HepG2 (cell line): ENCODE results near the gene LAP3. TPM values are rescaled to one million over a fixed set of nuclear protein-coding genes. Genes with fewer than 3 reads are reported as not detected.
A peak's percentile ranks its signal among the peaks of the same experiment; 100 is the strongest.

ENCODE experiments used
- ATAC-seq: fragments of 200-7000 bp; cut with Tn5 transposase; 3 replicates; pipeline ENCODE4 v1.9.1; 2020; ENCODE audit warnings: mild to moderate bottlenecking, moderate library complexity
- BruUV-seq: library from RNA; stranded (reverse); fragments of 400-500 nt; replicated peaks from 2 replicates; lab custom pipeline; 2021; lab: Mats Ljungman, UMichigan
- CTCF ChIA-PET: fragments of 300-600 bp; formaldehyde crosslinking; extraction: SDS; loops from one replicate; lab custom pipeline; 2021; ENCODE audit warnings: low total read pairs, inconsistent platforms, low intra/inter-chr PET ratio; lab: Yijun Ruan, JAX
- POLR2A ChIA-PET: fragments of 350-600 bp; sonication (Branson Sonifier 250); formaldehyde crosslinking; loops from one replicate; lab custom pipeline; 2020; ENCODE audit warnings: antibody characterized with exemption, inconsistent platforms; lab: Yijun Ruan, JAX
- DNase-seq: peaks from one replicate; pipeline ENCODE4 v3.0.0-alpha.2; 2015; ENCODE audit warnings: low spot score
- FAIRE-seq: peaks from 3 replicates; lab custom pipeline; 2011; peaks lifted over from hg19 to GRCh38; lab: Jason Lieb, UNC
- H2AFZ ChIP-seq: one replicate; pipeline ENCODE4 v1.6.1; 2011; ENCODE audit warnings: low read length, inconsistent platforms
- H3K27ac ChIP-seq: fragments of 300-600 bp; 3 replicates; pipeline ENCODE4 v1.8.0; 2011; ENCODE audit warnings: mixed run types, mild to moderate bottlenecking, mixed read lengths, low read length, inconsistent platforms; ENCODE audit not compliant: insufficient read depth; ENCODE audit errors: extremely low read length
- H3K27me3 ChIP-seq, 2 experiments: fragments of 200-600 bp in 1 of 2; 2 replicates in 1 of 2; 3 replicates in 1 of 2; pipeline versions ENCODE4 v1.6.0 to v1.8.0; 2011; ENCODE audit warnings: low read length in 2 of 2, mild to moderate bottlenecking in 2 of 2, moderate library complexity in 2 of 2, inconsistent platforms in 1 of 2; ENCODE audit not compliant: insufficient read depth in 2 of 2, control insufficient read depth in 1 of 2
- H3K36me3 ChIP-seq, 2 experiments: fragments of 200-600 bp in 1 of 2; replicated peaks in 1 of 2; 2 replicates in 1 of 2; 3 replicates in 1 of 2; pipeline versions ENCODE4 v1.5.1 to v1.8.0; 2011; ENCODE audit warnings: low read length in 2 of 2, inconsistent platforms in 1 of 2; ENCODE audit not compliant: insufficient read depth in 2 of 2, control insufficient read depth in 1 of 2
- H3K4me1 ChIP-seq: 2 replicates; pipeline ENCODE4 v1.5.1; 2012; ENCODE audit warnings: low read length, inconsistent platforms; ENCODE audit not compliant: insufficient read depth
- H3K4me2 ChIP-seq: 2 replicates; pipeline ENCODE4 v1.6.0; 2011; ENCODE audit warnings: low read depth, low read length, inconsistent platforms
- H3K4me3 ChIP-seq, 3 experiments: fragments of 200-600 bp in 1 of 3; sonication (generic), shearing (Covaris generic) in 1 of 3; replicated peaks in 1 of 3; 2 replicates each; pipeline ENCODE4 v1.5.1; 2011 to 2016; ENCODE audit warnings: low read length in 3 of 3, inconsistent platforms in 2 of 3, low read depth in 2 of 3, mild to moderate bottlenecking in 2 of 3, control low read depth in 1 of 3, mixed read lengths in 1 of 3; ENCODE audit not compliant: insufficient read depth in 1 of 3
- H3K79me2 ChIP-seq: one replicate; pipeline ENCODE4 v1.6.1; 2011; ENCODE audit warnings: low read length, inconsistent platforms; ENCODE audit not compliant: insufficient read depth
- H3K9ac ChIP-seq: 2 replicates; pipeline ENCODE4 v1.6.0; 2011; ENCODE audit warnings: mild to moderate bottlenecking, low read depth, low read length, inconsistent platforms; ENCODE audit not compliant: insufficient read depth
- H3K9me3 ChIP-seq: 2 replicates; pipeline ENCODE4 v1.5.1; 2012; ENCODE audit warnings: mild to moderate bottlenecking, low read length
- H4K20me1 ChIP-seq: 2 replicates; pipeline ENCODE4 v1.6.0; 2011; ENCODE audit warnings: inconsistent platforms, mild to moderate bottlenecking, low read length, moderate library complexity; ENCODE audit not compliant: insufficient read depth
- JUNB ChIP-seq: sonication (generic); formaldehyde crosslinking; IDR thresholded peaks from 2 replicates; pipeline ENCODE4 v1.8.0; 2022; ENCODE audit warnings: missing genetic modification reagents, mild to moderate bottlenecking, borderline replicate concordance
- RBFOX2 ChIP-seq: fragments of 200-400 bp; formaldehyde crosslinking; IDR thresholded peaks from 2 replicates; pipeline ENCODE4 v1.6.1; 2017; ENCODE audit warnings: low read depth, mild to moderate bottlenecking, low read length
- RFXAP ChIP-seq: sonication (generic); formaldehyde crosslinking; IDR thresholded peaks from 2 replicates; pipeline ENCODE4 v1.4.0; 2020; ENCODE audit warnings: missing genetic modification reagents, borderline replicate concordance
- SSRP1 ChIP-seq: IDR thresholded peaks from 2 replicates; pipeline ENCODE4 v1.6.1; 2016; ENCODE audit warnings: control low read depth
- ZFP90 ChIP-seq: sonication (generic); formaldehyde crosslinking; IDR thresholded peaks from 2 replicates; pipeline ENCODE4 v1.8.0; 2022; ENCODE audit warnings: missing genetic modification reagents, mild to moderate bottlenecking, inconsistent platforms, borderline replicate concordance
- ZFX ChIP-seq: sonication (generic); formaldehyde crosslinking; IDR thresholded peaks from 2 replicates; pipeline ENCODE4 v1.4.0; 2020; ENCODE audit warnings: mild to moderate bottlenecking, low read depth, missing genetic modification reagents, moderate library complexity
- ZNF607 ChIP-seq: sonication (generic); formaldehyde crosslinking; IDR thresholded peaks from 2 replicates; pipeline ENCODE4 v1.5.1; 2020; ENCODE audit warnings: missing genetic modification reagents, mild to moderate bottlenecking, borderline replicate concordance
- ZNF615 ChIP-seq: sonication (generic); formaldehyde crosslinking; IDR thresholded peaks from 2 replicates; pipeline ENCODE4 v1.5.0; 2020; ENCODE audit warnings: mild to moderate bottlenecking, missing genetic modification reagents, borderline replicate concordance
- WGBS: methylation state at CpG from one replicate; pipeline ENCODE4 v1.1.6; 2017; ENCODE audit warnings: low lambda C conversion rate; 5-methylcytosine and 5-hydroxymethylcytosine counted together
- in situ Hi-C: cut with HindIII; loops from 2 replicates; pipeline ENCODE4 v1.10.0; 2017; ENCODE audit warnings: low pct_unique_long_range_greater_than_20kb; ENCODE audit not compliant: extremely low pct_ligation_motif_present
- intact Hi-C: fragments of 100-400 bp; cut with micrococcal nuclease; formaldehyde crosslinking; loops from one replicate; pipeline ENCODE4 v1.10.0; 2022; ENCODE audit not compliant: unreplicated experiment
- polyA plus RNA-seq, 8 experiments: library from polyadenylated mRNA; depleted of rRNA in 3 of 8; stranded (reverse) in 7 of 8; unstranded in 1 of 8; fragments of >200 nt; fragmentation: Illumina TruSeq in 4 of 8; extraction: Trizol in 4 of 8; gene quantifications; 2 replicates each; pipeline versions ENCODE4 v1.2.1 to v1.2.3, GENCODE V29; 2011 to 2016; ENCODE audit warnings: low read depth in 4 of 8, missing spikeins in 1 of 8, mixed read lengths in 1 of 8; ENCODE audit not compliant: insufficient read depth in 1 of 8
- total RNA-seq, 5 experiments: library from RNA; depleted of rRNA; stranded (reverse); fragments of >200 nt; fragmentation: Illumina TruSeq; extraction: Trizol; gene quantifications; 2 replicates each; pipeline ENCODE4 v1.2.3, GENCODE V29; 2016; ENCODE audit warnings: low read depth in 1 of 5
- TF ChIP-seq, protein P1 (sequence below): sonication (generic); formaldehyde crosslinking; IDR thresholded peaks from 2 replicates; pipeline ENCODE4 v1.4.0; 2020; ENCODE audit warnings: missing genetic modification reagents, borderline replicate concordance
- TF ChIP-seq, protein P2 (sequence below): sonication (generic); formaldehyde crosslinking; IDR thresholded peaks from 2 replicates; pipeline ENCODE4 v1.5.0; 2020; ENCODE audit warnings: mild to moderate bottlenecking, missing genetic modification reagents
- TF ChIP-seq, protein P3 (sequence below): sonication (generic); formaldehyde crosslinking; IDR thresholded peaks from 2 replicates; pipeline ENCODE4 v1.8.1; 2023; ENCODE audit warnings: missing genetic modification reagents, inconsistent platforms, borderline replicate concordance

The LAP3 gene
- total and polyA plus RNA-seq, 2 of the 13 experiments (the other 11 are each of a cell fraction or from before 2014, with no cell fraction given): 106 to 125 TPM

DNA sequence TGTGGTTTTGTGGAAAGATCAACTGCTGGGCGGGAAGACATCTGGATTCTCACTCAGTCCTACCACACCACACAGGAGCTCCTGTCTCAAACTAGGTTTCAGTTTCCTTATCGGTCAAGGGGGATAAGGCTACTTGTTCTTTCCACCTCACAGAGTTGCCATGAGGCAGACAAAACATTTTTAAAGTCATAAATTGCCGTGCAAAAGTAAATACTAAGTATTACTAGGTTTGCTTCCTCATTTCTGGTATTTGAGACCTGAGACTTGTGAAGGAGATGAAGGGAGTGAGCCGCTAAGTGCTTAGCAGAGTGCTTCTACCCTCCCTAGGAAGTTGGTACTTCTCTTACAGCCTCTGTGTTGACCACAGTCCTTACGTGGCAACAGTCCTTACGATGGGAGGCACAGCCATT lies 1.5 kb downstream of the LAP3 start:
- H2AFZ ChIP-seq: no peak overlapping the region
- in situ Hi-C loops (no loop called here), intact Hi-C loops (no loop called here)
- no peaks in the 10 kb centered on the region for H3K9me3 ChIP-seq
- peaks cover 52% of the 10 kb centered on the region for H3K4me1 ChIP-seq
- no peak for FAIRE-seq
- H3K27ac ChIP-seq: peak overlapping the region; percentile 75
- CTCF ChIA-PET: interaction anchor here (1.5 kb wide), 1 partner anchor 30 kb away, joined by 5 read pairs; no protein-coding TSS in a partner anchor
- WGBS: 49% methylated on average over 6 of the region's 6 CpGs
- peaks cover 28% of the 10 kb centered on the region for H3K79me2 ChIP-seq
- no peaks in the 10 kb centered on the region; a peak in 1 of 5 replicates for H3K27me3 ChIP-seq
- POLR2A ChIA-PET: interaction anchor here (1.1 to 2.7 kb wide), 4 partner anchors 18 to 36 kb away, joined by 3 to 49 read pairs (median 6); partner anchors contain the start of gene MED28
- H3K4me2 ChIP-seq: peak overlapping the region; percentile 85
- peak overlapping the region; percentile 87 for H3K9ac ChIP-seq
- H4K20me1 ChIP-seq: no peaks in the 10 kb centered on the region
- no peak; the same call in 2 of the 3 replicates for ATAC-seq
- peak overlapping the region; percentile 87 to 91 (median 91) for H3K4me3 ChIP-seq
- H3K36me3 ChIP-seq: peaks cover 4 to 38% of the 10 kb centered on the region in 2 experiments
- DNase-seq: no peak
- TF ChIP-seq ZNF607 (CRISPR knock-in tag) (no peak), RBFOX2 (0 out of 2 replicates have a peak, but pooled peaks have one; percentile 7)
- BruUV-seq: no TSS peak

DNA sequence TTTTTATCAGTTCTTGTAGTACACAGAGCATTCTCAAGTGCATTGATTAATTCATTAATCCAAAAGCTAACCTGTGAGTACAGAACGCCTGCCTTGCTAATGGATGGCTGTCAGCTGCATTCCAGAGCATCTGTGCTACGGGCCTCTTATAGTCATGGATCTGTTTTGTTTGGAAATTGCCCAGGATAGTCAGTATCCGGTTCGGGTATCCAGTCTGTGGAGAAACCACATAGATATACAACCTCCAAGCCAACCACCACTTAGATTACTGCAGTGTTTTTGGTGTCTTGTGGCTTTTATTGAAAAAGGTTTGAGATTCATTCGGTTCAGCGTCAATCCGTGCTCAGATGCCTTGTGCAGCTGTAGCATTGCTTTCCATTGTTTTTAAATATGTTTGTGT lies 4.0 kb downstream of the LAP3 start:
- Histone ChIP-seq H3K4me2 (no peak overlapping the region), H3K4me3 (no peak overlapping the region), H3K9ac (no peak overlapping the region), H3K27me3 (no peaks in the 10 kb centered on the region; a peak in 1 of 5 replicates), H2AFZ (no peak overlapping the region), H4K20me1 (no peaks in the 10 kb centered on the region), H3K4me1 (peaks cover 33% of the 10 kb centered on the region), H3K9me3 (no peaks in the 10 kb centered on the region), H3K79me2 (peaks cover 28% of the 10 kb centered on the region), H3K36me3 (peaks cover 9 to 63% of the 10 kb centered on the region in 2 experiments), H3K27ac (no peak overlapping the region)
- BruUV-seq: no TSS peak
- ChIA-PET CTCF (no interaction called here), POLR2A (interaction anchor here (1.2 kb wide), 1 partner anchor 33 kb away, joined by 4 read pairs; the partner anchor contains the start of gene MED28)
- WGBS: 98% methylated on average over 7 of the region's 7 CpGs
- ATAC-seq (no peak), DNase-seq (no peak), FAIRE-seq (no peak)
- intact Hi-C loops (no loop called here), in situ Hi-C loops (no loop called here)
- TF ChIP-seq, protein P1, sequence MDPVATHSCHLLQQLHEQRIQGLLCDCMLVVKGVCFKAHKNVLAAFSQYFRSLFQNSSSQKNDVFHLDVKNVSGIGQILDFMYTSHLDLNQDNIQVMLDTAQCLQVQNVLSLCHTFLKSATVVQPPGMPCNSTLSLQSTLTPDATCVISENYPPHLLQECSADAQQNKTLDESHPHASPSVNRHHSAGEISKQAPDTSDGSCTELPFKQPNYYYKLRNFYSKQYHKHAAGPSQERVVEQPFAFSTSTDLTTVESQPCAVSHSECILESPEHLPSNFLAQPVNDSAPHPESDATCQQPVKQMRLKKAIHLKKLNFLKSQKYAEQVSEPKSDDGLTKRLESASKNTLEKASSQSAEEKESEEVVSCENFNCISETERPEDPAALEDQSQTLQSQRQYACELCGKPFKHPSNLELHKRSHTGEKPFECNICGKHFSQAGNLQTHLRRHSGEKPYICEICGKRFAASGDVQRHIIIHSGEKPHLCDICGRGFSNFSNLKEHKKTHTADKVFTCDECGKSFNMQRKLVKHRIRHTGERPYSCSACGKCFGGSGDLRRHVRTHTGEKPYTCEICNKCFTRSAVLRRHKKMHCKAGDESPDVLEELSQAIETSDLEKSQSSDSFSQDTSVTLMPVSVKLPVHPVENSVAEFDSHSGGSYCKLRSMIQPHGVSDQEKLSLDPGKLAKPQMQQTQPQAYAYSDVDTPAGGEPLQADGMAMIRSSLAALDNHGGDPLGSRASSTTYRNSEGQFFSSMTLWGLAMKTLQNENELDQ: no peak
- TF ChIP-seq, protein P2, sequence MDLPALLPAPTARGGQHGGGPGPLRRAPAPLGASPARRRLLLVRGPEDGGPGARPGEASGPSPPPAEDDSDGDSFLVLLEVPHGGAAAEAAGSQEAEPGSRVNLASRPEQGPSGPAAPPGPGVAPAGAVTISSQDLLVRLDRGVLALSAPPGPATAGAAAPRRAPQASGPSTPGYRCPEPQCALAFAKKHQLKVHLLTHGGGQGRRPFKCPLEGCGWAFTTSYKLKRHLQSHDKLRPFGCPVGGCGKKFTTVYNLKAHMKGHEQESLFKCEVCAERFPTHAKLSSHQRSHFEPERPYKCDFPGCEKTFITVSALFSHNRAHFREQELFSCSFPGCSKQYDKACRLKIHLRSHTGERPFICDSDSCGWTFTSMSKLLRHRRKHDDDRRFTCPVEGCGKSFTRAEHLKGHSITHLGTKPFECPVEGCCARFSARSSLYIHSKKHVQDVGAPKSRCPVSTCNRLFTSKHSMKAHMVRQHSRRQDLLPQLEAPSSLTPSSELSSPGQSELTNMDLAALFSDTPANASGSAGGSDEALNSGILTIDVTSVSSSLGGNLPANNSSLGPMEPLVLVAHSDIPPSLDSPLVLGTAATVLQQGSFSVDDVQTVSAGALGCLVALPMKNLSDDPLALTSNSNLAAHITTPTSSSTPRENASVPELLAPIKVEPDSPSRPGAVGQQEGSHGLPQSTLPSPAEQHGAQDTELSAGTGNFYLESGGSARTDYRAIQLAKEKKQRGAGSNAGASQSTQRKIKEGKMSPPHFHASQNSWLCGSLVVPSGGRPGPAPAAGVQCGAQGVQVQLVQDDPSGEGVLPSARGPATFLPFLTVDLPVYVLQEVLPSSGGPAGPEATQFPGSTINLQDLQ (CRISPR knock-in tag): no peak
- TF ChIP-seq RFXAP (CRISPR knock-in tag) (no peak), JUNB (CRISPR knock-in tag) (no peak), ZFX (CRISPR knock-in tag) (no peak), ZFP90 (CRISPR knock-in tag) (no peak), ZNF615 (no peak), SSRP1 (CRISPR knock-in tag) (no peak)
- TF ChIP-seq, protein P3, sequence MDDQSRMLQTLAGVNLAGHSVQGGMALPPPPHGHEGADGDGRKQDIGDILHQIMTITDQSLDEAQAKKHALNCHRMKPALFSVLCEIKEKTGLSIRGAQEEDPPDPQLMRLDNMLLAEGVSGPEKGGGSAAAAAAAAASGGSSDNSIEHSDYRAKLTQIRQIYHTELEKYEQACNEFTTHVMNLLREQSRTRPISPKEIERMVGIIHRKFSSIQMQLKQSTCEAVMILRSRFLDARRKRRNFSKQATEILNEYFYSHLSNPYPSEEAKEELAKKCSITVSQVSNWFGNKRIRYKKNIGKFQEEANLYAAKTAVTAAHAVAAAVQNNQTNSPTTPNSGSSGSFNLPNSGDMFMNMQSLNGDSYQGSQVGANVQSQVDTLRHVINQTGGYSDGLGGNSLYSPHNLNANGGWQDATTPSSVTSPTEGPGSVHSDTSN (CRISPR knock-in tag): no peak
